Measurements from ENCODE around the gene WWC1. TPM values are rescaled to one million over a fixed set of nuclear protein-coding genes. Genes with fewer than 3 reads are reported as not detected.
"Not testable (repeated sequence)": the region's sequence is repeated elsewhere in the genome, so short reads cannot be mapped to it uniquely, and the experiment has no call there.

The WWC1 gene
- total RNA-seq, 1 donor from 2014 or later, result 2.2 TPM

- H3K4me1 ChIP-seq, result no peaks in the 10 kb centered on the region
- TF ChIP-seq, protein P1, sequence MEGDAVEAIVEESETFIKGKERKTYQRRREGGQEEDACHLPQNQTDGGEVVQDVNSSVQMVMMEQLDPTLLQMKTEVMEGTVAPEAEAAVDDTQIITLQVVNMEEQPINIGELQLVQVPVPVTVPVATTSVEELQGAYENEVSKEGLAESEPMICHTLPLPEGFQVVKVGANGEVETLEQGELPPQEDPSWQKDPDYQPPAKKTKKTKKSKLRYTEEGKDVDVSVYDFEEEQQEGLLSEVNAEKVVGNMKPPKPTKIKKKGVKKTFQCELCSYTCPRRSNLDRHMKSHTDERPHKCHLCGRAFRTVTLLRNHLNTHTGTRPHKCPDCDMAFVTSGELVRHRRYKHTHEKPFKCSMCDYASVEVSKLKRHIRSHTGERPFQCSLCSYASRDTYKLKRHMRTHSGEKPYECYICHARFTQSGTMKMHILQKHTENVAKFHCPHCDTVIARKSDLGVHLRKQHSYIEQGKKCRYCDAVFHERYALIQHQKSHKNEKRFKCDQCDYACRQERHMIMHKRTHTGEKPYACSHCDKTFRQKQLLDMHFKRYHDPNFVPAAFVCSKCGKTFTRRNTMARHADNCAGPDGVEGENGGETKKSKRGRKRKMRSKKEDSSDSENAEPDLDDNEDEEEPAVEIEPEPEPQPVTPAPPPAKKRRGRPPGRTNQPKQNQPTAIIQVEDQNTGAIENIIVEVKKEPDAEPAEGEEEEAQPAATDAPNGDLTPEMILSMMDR (IDR thresholded peaks at IDR 0.05; ENCODE audit: borderline replicate concordance), result no peak
- H3K9me3 ChIP-seq (replicated peaks), result no peaks in the 10 kb centered on the region
- H3K27ac ChIP-seq (replicated peaks), result no peak overlapping the region
- intact Hi-C loops (cut with micrococcal nuclease), result no loop called here
- H3K27me3 ChIP-seq (ENCODE audit: low read depth), result peaks cover 30% of the 10 kb centered on the region
- no peaks in the 10 kb centered on the region for H3K36me3 ChIP-seq
- no peak overlapping the region for H3K4me3 ChIP-seq
- no peak for DNase-seq
These were observed 15.6 kb downstream of the WWC1 start for GRCh38 chr5:168307022-168307421.

DNA sequence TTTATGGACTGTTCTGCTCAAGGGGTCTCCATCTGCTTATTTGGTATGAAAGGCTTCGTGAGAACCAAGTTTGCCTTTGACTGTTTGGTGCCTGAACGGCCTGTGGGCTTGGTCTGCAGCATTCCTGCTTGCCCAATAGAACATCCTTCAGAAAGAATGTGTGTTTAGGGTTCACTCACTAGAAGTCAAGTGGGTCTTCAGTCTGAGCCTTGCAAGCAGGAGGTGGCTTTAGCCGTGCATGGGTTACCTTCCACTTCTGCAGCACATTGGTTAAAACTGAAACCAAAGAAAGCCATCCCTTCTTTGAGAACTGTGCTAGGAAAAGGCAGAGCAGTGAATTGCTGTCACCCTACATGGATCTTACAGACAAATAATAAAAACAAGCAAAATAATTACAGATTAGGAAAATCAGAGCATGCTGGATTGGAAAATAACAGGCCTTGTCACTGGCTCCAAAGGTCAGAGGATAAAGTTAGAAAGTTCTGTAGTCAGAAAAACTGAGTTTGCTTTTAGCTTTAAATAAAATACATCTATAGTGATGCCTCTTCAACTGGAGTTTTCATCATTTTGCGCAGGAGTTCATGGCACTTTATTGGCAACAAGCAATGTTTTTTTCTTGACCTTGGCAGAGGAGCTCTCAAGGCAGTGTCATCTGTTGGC, 16.6 kb downstream of the WWC1 start:
- no peak overlapping the region for H3K27ac ChIP-seq (replicated peaks)
- H3K36me3 ChIP-seq, result no peaks in the 10 kb centered on the region
- DNase-seq, result no peak
- intact Hi-C loops (cut with micrococcal nuclease), result no loop called here
- TF ChIP-seq, protein P1 (IDR thresholded peaks at IDR 0.05; ENCODE audit: borderline replicate concordance), result no peak
- H3K27me3 ChIP-seq (ENCODE audit: low read depth), result peaks cover 30% of the 10 kb centered on the region
- no peak overlapping the region for H3K4me3 ChIP-seq
- H3K4me1 ChIP-seq, result no peaks in the 10 kb centered on the region
- no peaks in the 10 kb centered on the region for H3K9me3 ChIP-seq (replicated peaks)

GRCh38 chr5:168308976-168309598, 17.6 kb downstream of the WWC1 start:
- TF ChIP-seq, protein P1 (IDR thresholded peaks at IDR 0.05; ENCODE audit: borderline replicate concordance), result no peak
- H3K27me3 ChIP-seq (ENCODE audit: low read depth), result peaks cover 30% of the 10 kb centered on the region
- no peaks in the 10 kb centered on the region for H3K9me3 ChIP-seq (replicated peaks)
- H3K4me1 ChIP-seq, result no peaks in the 10 kb centered on the region
- H3K4me3 ChIP-seq, result no peak overlapping the region
- intact Hi-C loops (cut with micrococcal nuclease), result no loop called here
- H3K27ac ChIP-seq (replicated peaks), result no peak overlapping the region
- no peak for DNase-seq
- no peaks in the 10 kb centered on the region for H3K36me3 ChIP-seq

DNA sequence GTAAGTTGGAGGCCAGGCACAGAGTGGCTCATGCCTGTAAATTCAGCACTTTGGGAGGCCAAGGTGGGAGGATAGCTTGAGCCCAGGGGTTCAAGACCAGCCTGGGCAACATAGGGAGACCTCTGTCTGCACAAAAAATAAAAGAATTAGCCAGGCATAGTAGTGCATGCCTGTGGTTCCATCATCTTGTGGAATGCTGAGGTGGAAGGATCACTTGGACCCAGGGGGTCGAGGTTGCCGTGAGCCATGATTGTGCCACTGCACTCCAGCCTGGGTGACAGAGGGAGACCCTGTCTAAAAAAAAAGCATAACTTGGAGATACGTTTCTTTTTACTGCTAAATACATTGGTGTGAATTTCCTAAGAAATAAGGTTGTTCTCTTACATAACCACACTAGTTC, 19.1 kb downstream of the WWC1 start:
- H3K4me1 ChIP-seq; H3K36me3 ChIP-seq; H3K27ac ChIP-seq (replicated peaks); H3K9me3 ChIP-seq (replicated peaks); intact Hi-C loops (cut with micrococcal nuclease); DNase-seq; H3K4me3 ChIP-seq: not testable (repeated sequence)
- peaks cover 30% of the 10 kb centered on the region for H3K27me3 ChIP-seq (ENCODE audit: low read depth)

DNA sequence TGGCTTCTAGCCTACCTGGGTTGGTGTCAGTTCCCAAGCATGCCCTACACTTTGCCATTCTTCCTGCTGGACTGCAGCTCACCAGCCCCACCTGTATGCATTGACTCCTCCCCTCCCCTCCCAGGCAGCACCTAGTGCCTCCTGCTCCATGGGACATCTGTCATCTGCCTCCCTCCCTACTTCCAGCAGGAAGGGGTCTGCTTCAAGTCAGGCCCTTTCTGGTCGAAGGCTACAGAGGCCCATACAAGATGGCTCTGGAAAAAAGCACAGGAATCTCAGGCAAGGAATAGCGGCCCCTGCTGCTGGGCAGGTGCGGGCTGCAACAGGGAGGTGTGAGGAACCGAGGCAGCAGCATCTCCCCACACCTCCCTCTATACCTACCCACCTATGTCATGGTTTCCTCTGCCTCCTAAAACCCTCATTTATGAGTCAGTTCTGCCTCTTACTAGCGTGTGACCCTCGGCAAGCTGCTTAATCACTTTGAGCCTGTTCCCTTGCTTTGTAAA, 19.7 kb downstream of the WWC1 start:
- intact Hi-C loops (cut with micrococcal nuclease), result no loop called here
- no peaks in the 10 kb centered on the region for H3K9me3 ChIP-seq (replicated peaks)
- TF ChIP-seq, protein P1 (IDR thresholded peaks at IDR 0.05; ENCODE audit: borderline replicate concordance), result no peak
- H3K36me3 ChIP-seq, result no peaks in the 10 kb centered on the region
- DNase-seq, result no peak
- H3K27ac ChIP-seq (replicated peaks), result no peak overlapping the region
- H3K4me3 ChIP-seq, result no peak overlapping the region
- no peaks in the 10 kb centered on the region for H3K4me1 ChIP-seq
- peaks cover 30% of the 10 kb centered on the region for H3K27me3 ChIP-seq (ENCODE audit: low read depth)

All from left ventricle myocardium inferior (tissue), 1 donor.